PC-9 (cell line): ENCODE measurements around the gene RHEB.

Experiments
- EZH2 ChIP-seq: fragments of 200-600 bp; sonication (generic); IDR thresholded peaks from 2 replicates; pipeline ENCODE4 v1.8.0; 2017; ENCODE audit warnings: antibody characterized with exemption, low read depth
- TF ChIP-seq, protein P1 (sequence below): fragments of 200-600 bp; sonication (generic); conservative IDR thresholded peaks from 2 replicates; pipeline ENCODE4 v1.6.1; 2017; ENCODE audit warnings: mixed run types, antibody characterized with exemption, mild to moderate bottlenecking, moderate library complexity

DNA sequence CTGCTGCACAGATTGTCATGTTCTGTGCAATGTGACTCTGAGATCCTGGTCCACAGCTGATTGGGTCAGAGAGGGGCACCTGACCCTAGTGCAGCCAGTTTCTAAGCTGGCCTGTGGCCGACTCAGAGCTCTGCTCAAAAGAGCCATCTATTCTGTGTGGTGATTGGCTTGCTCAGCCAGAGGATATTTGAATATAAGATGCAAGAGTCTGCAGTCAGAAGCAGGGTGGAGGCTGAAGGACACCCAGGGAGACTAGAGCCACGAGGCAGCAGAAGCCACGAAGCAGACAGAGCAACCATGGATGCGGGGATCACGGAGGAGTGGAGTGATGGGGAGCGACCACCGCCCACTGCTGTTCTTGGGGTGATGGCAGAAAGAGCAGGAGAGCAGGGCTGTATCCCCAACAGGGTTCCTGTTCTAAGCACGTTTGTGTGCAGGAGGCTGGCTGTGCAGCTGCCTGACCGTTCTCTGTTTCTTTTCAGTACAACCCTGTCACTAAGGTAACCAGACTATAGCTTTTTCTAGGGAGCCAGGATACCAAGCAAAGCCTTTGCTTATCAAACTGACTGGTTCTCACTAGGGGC lies 19.5 kb upstream of the RHEB start:
- TF ChIP-seq, protein P1, sequence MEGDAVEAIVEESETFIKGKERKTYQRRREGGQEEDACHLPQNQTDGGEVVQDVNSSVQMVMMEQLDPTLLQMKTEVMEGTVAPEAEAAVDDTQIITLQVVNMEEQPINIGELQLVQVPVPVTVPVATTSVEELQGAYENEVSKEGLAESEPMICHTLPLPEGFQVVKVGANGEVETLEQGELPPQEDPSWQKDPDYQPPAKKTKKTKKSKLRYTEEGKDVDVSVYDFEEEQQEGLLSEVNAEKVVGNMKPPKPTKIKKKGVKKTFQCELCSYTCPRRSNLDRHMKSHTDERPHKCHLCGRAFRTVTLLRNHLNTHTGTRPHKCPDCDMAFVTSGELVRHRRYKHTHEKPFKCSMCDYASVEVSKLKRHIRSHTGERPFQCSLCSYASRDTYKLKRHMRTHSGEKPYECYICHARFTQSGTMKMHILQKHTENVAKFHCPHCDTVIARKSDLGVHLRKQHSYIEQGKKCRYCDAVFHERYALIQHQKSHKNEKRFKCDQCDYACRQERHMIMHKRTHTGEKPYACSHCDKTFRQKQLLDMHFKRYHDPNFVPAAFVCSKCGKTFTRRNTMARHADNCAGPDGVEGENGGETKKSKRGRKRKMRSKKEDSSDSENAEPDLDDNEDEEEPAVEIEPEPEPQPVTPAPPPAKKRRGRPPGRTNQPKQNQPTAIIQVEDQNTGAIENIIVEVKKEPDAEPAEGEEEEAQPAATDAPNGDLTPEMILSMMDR = no peak
- TF ChIP-seq EZH2 = no peak
